Bronchial smooth muscle cell (primary cell): ENCODE results near the gene SMG7. TPM values are rescaled to one million over a fixed set of nuclear protein-coding genes. Genes with fewer than 3 reads are reported as not detected.

ENCODE experiments used
- total RNA-seq: library from RNA; depleted of rRNA; stranded (reverse); fragments of >200 nt; gene quantifications from 2 replicates; pipeline ENCODE4 v1.2.1, GENCODE V29; 2014

SMG7 gene
- 9.3 and 11.7 TPM in 2 replicates for total RNA-seq

DNA sequence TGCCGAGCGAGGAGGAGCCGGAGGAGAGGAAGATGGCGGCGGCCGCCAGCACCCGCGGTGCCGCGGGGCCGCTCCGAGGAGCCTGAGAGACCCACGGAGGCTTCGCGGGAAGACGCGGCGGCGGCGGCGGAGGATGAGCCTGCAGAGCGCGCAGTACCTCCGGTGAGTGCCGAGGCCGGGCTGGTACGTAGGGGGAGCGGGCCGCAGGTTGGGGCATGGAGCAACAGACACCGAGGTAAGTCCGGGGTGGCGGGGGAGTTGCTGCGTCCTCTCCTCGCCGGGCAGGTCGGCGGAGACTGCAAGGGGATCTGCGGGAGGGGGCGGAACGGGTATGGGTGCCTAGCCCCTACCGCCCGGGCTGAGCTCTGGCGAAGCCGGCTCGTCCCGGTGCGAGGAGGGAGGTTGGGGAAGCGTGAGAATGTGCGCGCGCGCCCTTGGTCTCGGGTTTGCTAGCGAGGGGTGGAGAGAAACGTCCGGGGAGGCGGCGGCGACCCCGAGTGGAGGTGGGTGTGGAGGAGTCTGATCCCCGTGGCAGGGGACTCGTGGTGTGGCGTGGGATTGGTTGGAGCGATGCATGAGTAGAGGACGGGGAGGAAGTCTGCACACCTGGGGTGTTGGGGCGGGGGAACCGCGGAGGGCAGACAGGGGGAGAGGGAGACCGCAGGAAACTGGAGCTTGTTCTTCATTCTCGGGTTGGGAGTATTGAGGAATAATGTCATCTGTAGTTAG, at the start of gene SMG7:
SMG7 (plus strand) TSS at position 12 of the 729 bp plus-strand sequence; CDS start at position 134, 122 bp downstream.

GRCh38 chr1:183590244-183591191, 118.2 kb downstream of the SMG7 start, which contains the start of gene NCF2:
Gene NCF2 (minus strand): TSS chr1:183590459. CDS start chr1:183590329, 130 bp downstream.

Other genes starting within 250 kb of the SMG7 start
- under 0.01 TPM in 2 replicates for gene NMNAT2, start 54.1 kb upstream of the SMG7 start, total RNA-seq
- 0.16 and 0.17 TPM in 2 replicates for gene NCF2, start 118.0 kb downstream of the SMG7 start, total RNA-seq
- 150 and 176 TPM in 2 replicates for gene ARPC5, start 163.3 kb downstream of the SMG7 start, total RNA-seq
- gene APOBEC4, start 180.8 kb downstream of the SMG7 start, total RNA-seq = not detected in 2 replicates